ENCODE data around the gene ADGRG6. TPM values are rescaled to one million over a fixed set of nuclear protein-coding genes. Genes with fewer than 3 reads are reported as not detected.

ADGRG6 gene
- total and polyA plus RNA-seq, 2 experiments from 2014 or later, result 0.38 to 1.5 TPM

- no peaks in the 10 kb centered on the region for H3K27me3 ChIP-seq (replicated peaks; ENCODE audit: insufficient read depth)
- no peak overlapping the region for H3K4me2 ChIP-seq (ENCODE audit: unreplicated experiment)
- H2AFZ ChIP-seq, result no peak overlapping the region; the same call in 1 of the 2 replicates
- TF ChIP-seq EZH2 (IDR thresholded peaks at IDR 0.05; ENCODE audit: insufficient read depth, poor library complexity, severe bottlenecking) (no peak), EZH2phosphoT487 (IDR thresholded peaks at IDR 0.05; ENCODE audit: insufficient read depth, low read depth) (no peak)
- no peaks in the 10 kb centered on the region for H3K36me3 ChIP-seq (ENCODE audit: low read depth)
- no peaks in the 10 kb centered on the region for H4K20me1 ChIP-seq (ENCODE audit: insufficient read depth)
- H3K79me2 ChIP-seq (ENCODE audit: insufficient read depth), result no peaks in the 10 kb centered on the region
- H3K9ac ChIP-seq, result no peak overlapping the region
- whole genome bisulfite sequencing, 2 experiments (ENCODE audit: low coverage in 1 of 2, low lambda C conversion rate in 2 of 2, missing lambda C conversion rate in 2 of 2), result 90 to 92% methylated on average over 9 of the region's 9 CpGs
- H3F3A ChIP-seq (ENCODE audit: insufficient read depth), result no peaks in the 10 kb centered on the region
- H3K4me1 ChIP-seq (ENCODE audit: insufficient read depth), result no peaks in the 10 kb centered on the region
- no peak overlapping the region for H3K4me3 ChIP-seq
- H3K9me2 ChIP-seq (ENCODE audit: insufficient read depth), result no peaks in the 10 kb centered on the region
- H3K27ac ChIP-seq, result no peak overlapping the region
- no peak for DNase-seq
- in situ Hi-C loops (cut with MboI), result no loop called here
- H3K9me3 ChIP-seq (ENCODE audit: low read depth), result no peaks in the 10 kb centered on the region
These were observed 16.3 kb upstream of the ADGRG6 start for GRCh38 chr6:142285235-142286087.

DNA sequence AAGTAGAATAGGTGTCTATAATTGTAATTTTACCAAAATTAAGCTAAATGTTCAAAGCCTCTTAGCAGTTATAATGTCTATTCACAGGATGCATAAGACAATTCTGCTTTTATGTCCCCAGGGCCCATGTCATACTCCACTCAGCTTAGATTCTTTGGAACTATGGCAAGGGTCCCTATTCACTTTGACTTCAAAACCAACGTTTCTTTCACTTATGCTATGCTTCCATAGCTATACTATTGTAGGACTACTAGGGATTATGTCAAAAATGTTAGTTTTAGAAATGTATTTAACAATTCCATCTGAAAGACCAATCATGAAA lies 15.8 kb upstream of the ADGRG6 start:
- in situ Hi-C loops (cut with MboI), result no loop called here
- H3K27me3 ChIP-seq (replicated peaks; ENCODE audit: insufficient read depth), result no peaks in the 10 kb centered on the region
- 38 to 43% methylated on average over 1 of the region's 1 CpG for WGBS, 2 experiments (ENCODE audit: low coverage in 1 of 2, low lambda C conversion rate in 2 of 2, missing lambda C conversion rate in 2 of 2)
- H3K9ac ChIP-seq, result no peak overlapping the region
- H3K27ac ChIP-seq, result no peak overlapping the region
- H2AFZ ChIP-seq, result no peak overlapping the region; the same call in 1 of the 2 replicates
- no peaks in the 10 kb centered on the region for H3K36me3 ChIP-seq (ENCODE audit: low read depth)
- H3K9me3 ChIP-seq (ENCODE audit: low read depth), result no peaks in the 10 kb centered on the region
- no peaks in the 10 kb centered on the region for H3K4me1 ChIP-seq (ENCODE audit: insufficient read depth)
- no peaks in the 10 kb centered on the region for H4K20me1 ChIP-seq (ENCODE audit: insufficient read depth)
- H3K9me2 ChIP-seq (ENCODE audit: insufficient read depth), result no peaks in the 10 kb centered on the region
- DNase-seq, result no peak
- no peaks in the 10 kb centered on the region for H3K79me2 ChIP-seq (ENCODE audit: insufficient read depth)
- H3K4me2 ChIP-seq (ENCODE audit: unreplicated experiment), result no peak overlapping the region
- H3F3A ChIP-seq (ENCODE audit: insufficient read depth), result no peaks in the 10 kb centered on the region
- TF ChIP-seq EZH2phosphoT487 (IDR thresholded peaks at IDR 0.05; ENCODE audit: insufficient read depth, low read depth), result no peak
- no peak for TF ChIP-seq EZH2 (IDR thresholded peaks at IDR 0.05; ENCODE audit: insufficient read depth, poor library complexity, severe bottlenecking)
- no peak overlapping the region for H3K4me3 ChIP-seq

GRCh38 chr6:142289687-142290086 lies 12.1 kb upstream of the ADGRG6 start:
- Histone ChIP-seq H3K9ac (no peak overlapping the region), H4K20me1 (ENCODE audit: insufficient read depth) (no peaks in the 10 kb centered on the region), H3K9me2 (ENCODE audit: insufficient read depth) (no peaks in the 10 kb centered on the region), H3K4me1 (ENCODE audit: insufficient read depth) (no peaks in the 10 kb centered on the region), H3K36me3 (ENCODE audit: low read depth) (no peaks in the 10 kb centered on the region), H3K79me2 (ENCODE audit: insufficient read depth) (no peaks in the 10 kb centered on the region), H2AFZ (no peak overlapping the region), H3K4me2 (ENCODE audit: unreplicated experiment) (no peak overlapping the region), H3K27me3 (replicated peaks; ENCODE audit: insufficient read depth) (no peaks in the 10 kb centered on the region), H3K9me3 (ENCODE audit: low read depth) (no peaks in the 10 kb centered on the region), H3K27ac (no peak overlapping the region), H3K4me3 (no peak overlapping the region), H3F3A (ENCODE audit: insufficient read depth) (no peaks in the 10 kb centered on the region)
- no peak for DNase-seq
- TF ChIP-seq EZH2phosphoT487 (IDR thresholded peaks at IDR 0.05; ENCODE audit: insufficient read depth, low read depth), result no peak
- no peak for TF ChIP-seq EZH2 (IDR thresholded peaks at IDR 0.05; ENCODE audit: insufficient read depth, poor library complexity, severe bottlenecking)
- in situ Hi-C loops (cut with MboI), result no loop called here
- 87 to 88% methylated on average over 6 of the region's 6 CpGs for WGBS, 2 experiments (ENCODE audit: low coverage in 1 of 2, low lambda C conversion rate in 2 of 2, missing lambda C conversion rate in 2 of 2)

DNA sequence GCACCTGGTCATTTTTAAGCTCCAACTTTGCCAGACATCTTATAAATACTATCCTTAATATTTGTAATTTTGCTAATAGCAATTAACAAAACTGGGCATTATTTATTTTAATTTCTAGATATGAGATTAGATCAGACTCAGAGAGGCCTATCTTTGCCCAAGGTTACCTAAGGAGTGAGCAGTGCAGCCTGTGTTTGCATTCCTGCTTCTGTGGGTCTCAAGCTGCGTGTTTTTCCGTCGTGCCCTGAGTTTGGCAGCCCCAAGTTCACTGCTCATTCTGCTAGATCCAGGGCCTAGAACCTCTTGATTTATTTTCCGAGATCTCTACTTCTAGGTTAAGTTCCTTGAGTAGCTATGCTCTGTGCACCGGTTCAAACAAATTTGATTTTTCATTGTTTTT lies 11.0 kb upstream of the ADGRG6 start:
- Histone ChIP-seq H3K79me2 (ENCODE audit: insufficient read depth) (no peaks in the 10 kb centered on the region), H3K4me3 (no peak overlapping the region), H3K27ac (no peak overlapping the region), H3K9me2 (ENCODE audit: insufficient read depth) (no peaks in the 10 kb centered on the region), H3K27me3 (replicated peaks; ENCODE audit: insufficient read depth) (no peaks in the 10 kb centered on the region), H3K4me2 (ENCODE audit: unreplicated experiment) (no peak overlapping the region), H2AFZ (no peak overlapping the region), H3K9me3 (ENCODE audit: low read depth) (no peaks in the 10 kb centered on the region), H3K36me3 (ENCODE audit: low read depth) (no peaks in the 10 kb centered on the region), H3K4me1 (ENCODE audit: insufficient read depth) (no peaks in the 10 kb centered on the region), H3F3A (ENCODE audit: insufficient read depth) (no peaks in the 10 kb centered on the region), H3K9ac (no peak overlapping the region), H4K20me1 (ENCODE audit: insufficient read depth) (no peaks in the 10 kb centered on the region)
- 83 to 84% methylated on average over 5 of the region's 5 CpGs for WGBS, 2 experiments (ENCODE audit: low coverage in 1 of 2, low lambda C conversion rate in 2 of 2, missing lambda C conversion rate in 2 of 2)
- no peak for TF ChIP-seq EZH2phosphoT487 (IDR thresholded peaks at IDR 0.05; ENCODE audit: insufficient read depth, low read depth)
- TF ChIP-seq EZH2 (IDR thresholded peaks at IDR 0.05; ENCODE audit: insufficient read depth, poor library complexity, severe bottlenecking), result no peak
- no peak for DNase-seq
- in situ Hi-C loops (cut with MboI), result no loop called here
